Endothelial cell (in vitro differentiated cells): ENCODE measurements around the gene SLC5A2. TPM values are rescaled to one million over a fixed set of nuclear protein-coding genes. Genes with fewer than 3 reads are reported as not detected.

Experiments used
- DNase-seq: peaks from one replicate; pipeline ENCODE4 v3.0.0; 2021; ENCODE audit warnings: low spot score
- H3K27ac Mint-ChIP-seq: one replicate; pipeline ENCODE4 v1.8.0; 2021; ENCODE audit warnings: mixed read lengths, inconsistent platforms; ENCODE audit not compliant: unreplicated experiment
- H3K27me3 Mint-ChIP-seq: one replicate; pipeline ENCODE4 v1.8.0; 2021; ENCODE audit warnings: mild to moderate bottlenecking, moderate library complexity, mixed read lengths, inconsistent platforms; ENCODE audit not compliant: unreplicated experiment
- H3K36me3 Mint-ChIP-seq: one replicate; pipeline ENCODE4 v1.8.0; 2021; ENCODE audit warnings: mild to moderate bottlenecking, low read depth, mixed read lengths, inconsistent platforms; ENCODE audit not compliant: unreplicated experiment
- H3K4me1 Mint-ChIP-seq: one replicate; pipeline ENCODE4 v1.8.0; 2021; ENCODE audit warnings: mild to moderate bottlenecking, mixed read lengths, inconsistent platforms; ENCODE audit not compliant: unreplicated experiment
- H3K4me3 Mint-ChIP-seq: one replicate; pipeline ENCODE4 v1.8.0; 2021; ENCODE audit warnings: mild to moderate bottlenecking, mixed read lengths, inconsistent platforms; ENCODE audit not compliant: unreplicated experiment
- H3K9me3 Mint-ChIP-seq: one replicate; pipeline ENCODE4 v1.8.0; 2021; ENCODE audit warnings: mixed read lengths, inconsistent platforms; ENCODE audit not compliant: unreplicated experiment
- CTCF ChIP-seq: fragments of 200-600 bp; sonication (generic); IDR thresholded peaks from one replicate; pipeline ENCODE4 v1.5.0; 2021; ENCODE audit warnings: antibody characterized with exemption; ENCODE audit not compliant: unreplicated experiment
- total RNA-seq: library from RNA; stranded (reverse); fragmentation: NEBNext Ultra II Directional; extraction: Animal tissue kit (Norgen Biotek cat#: 25700); gene quantifications from one replicate; pipeline ENCODE4 v1.2.1, GENCODE V29; 2021; ENCODE audit not compliant: unreplicated experiment

Gene SLC5A2
- total RNA-seq, 1 donor from 2014 or later = not detected

- Mint-ChIP-seq H3K27ac (no peak overlapping the region), H3K9me3 (no peaks in the 10 kb centered on the region), H3K4me1 (no peaks in the 10 kb centered on the region), H3K4me3 (peak overlapping the region; percentile 44), H3K36me3 (peaks cover 29% of the 10 kb centered on the region), H3K27me3 (peaks cover 28% of the 10 kb centered on the region)
- no peak for DNase-seq
- no peak for TF ChIP-seq CTCF
Measured at GRCh38 chr16:31489616-31490584, 7.0 kb downstream of the SLC5A2 start.

- peaks cover 34% of the 10 kb centered on the region for H3K36me3 Mint-ChIP-seq
- H3K27ac Mint-ChIP-seq = peak overlapping the region; percentile 77
- DNase-seq = no peak
- H3K4me3 Mint-ChIP-seq = no peak overlapping the region
- peaks cover 7% of the 10 kb centered on the region for H3K4me1 Mint-ChIP-seq
- H3K27me3 Mint-ChIP-seq = peaks cover 20% of the 10 kb centered on the region
- TF ChIP-seq CTCF = no peak
- H3K9me3 Mint-ChIP-seq = no peaks in the 10 kb centered on the region
Measured at GRCh38 chr16:31491778-31492418, 9.0 kb downstream of the SLC5A2 start.

GRCh38 chr16:31493506-31494125 lies 10.7 kb downstream of the SLC5A2 start:
- H3K4me1 Mint-ChIP-seq = peaks cover 7% of the 10 kb centered on the region
- no peak for TF ChIP-seq CTCF
- H3K27ac Mint-ChIP-seq = peak overlapping the region; percentile 1
- peaks cover 17% of the 10 kb centered on the region for H3K27me3 Mint-ChIP-seq
- no peaks in the 10 kb centered on the region for H3K9me3 Mint-ChIP-seq
- H3K4me3 Mint-ChIP-seq = no peak overlapping the region
- no peak for DNase-seq
- peaks cover 48% of the 10 kb centered on the region for H3K36me3 Mint-ChIP-seq

- Mint-ChIP-seq H3K27me3 (peaks cover 6% of the 10 kb centered on the region), H3K4me1 (peaks cover 7% of the 10 kb centered on the region), H3K36me3 (peaks cover 41% of the 10 kb centered on the region), H3K4me3 (no peak overlapping the region), H3K27ac (no peak overlapping the region), H3K9me3 (no peaks in the 10 kb centered on the region)
- DNase-seq = no peak
- no peak for TF ChIP-seq CTCF
Measured at GRCh38 chr16:31496670-31497069, 13.7 kb downstream of the SLC5A2 start.
